Measurements from ENCODE around the gene OR9A2.

DNA sequence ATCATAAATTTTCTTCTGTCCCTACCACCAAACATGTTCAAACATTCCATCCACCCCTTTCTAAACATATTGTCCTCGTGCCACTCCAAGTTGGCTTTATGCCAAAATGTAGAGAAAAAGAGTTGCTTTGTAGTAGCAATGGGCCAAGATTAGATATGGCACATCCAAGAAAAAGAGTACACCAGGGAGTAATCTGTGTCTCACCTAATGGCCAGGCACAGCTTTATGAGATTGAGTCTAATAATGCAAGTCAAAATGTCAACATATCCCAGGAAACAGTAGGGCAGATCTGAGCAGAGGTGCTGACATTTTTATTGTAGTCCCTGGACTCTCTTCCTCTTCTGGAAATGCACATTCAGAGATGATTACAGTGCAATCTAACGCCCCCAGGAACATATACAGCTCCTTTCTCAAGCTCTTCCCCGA is 19.5 kb upstream of the OR9A2 start:
- TF ChIP-seq, protein P1, sequence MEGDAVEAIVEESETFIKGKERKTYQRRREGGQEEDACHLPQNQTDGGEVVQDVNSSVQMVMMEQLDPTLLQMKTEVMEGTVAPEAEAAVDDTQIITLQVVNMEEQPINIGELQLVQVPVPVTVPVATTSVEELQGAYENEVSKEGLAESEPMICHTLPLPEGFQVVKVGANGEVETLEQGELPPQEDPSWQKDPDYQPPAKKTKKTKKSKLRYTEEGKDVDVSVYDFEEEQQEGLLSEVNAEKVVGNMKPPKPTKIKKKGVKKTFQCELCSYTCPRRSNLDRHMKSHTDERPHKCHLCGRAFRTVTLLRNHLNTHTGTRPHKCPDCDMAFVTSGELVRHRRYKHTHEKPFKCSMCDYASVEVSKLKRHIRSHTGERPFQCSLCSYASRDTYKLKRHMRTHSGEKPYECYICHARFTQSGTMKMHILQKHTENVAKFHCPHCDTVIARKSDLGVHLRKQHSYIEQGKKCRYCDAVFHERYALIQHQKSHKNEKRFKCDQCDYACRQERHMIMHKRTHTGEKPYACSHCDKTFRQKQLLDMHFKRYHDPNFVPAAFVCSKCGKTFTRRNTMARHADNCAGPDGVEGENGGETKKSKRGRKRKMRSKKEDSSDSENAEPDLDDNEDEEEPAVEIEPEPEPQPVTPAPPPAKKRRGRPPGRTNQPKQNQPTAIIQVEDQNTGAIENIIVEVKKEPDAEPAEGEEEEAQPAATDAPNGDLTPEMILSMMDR (conservative IDR thresholded peaks at IDR 0.05) = no peak
- TF ChIP-seq ZFX (IDR thresholded peaks at IDR 0.05) = no peak
